Measurements from ENCODE around the gene HPS1. TPM values are rescaled to one million over a fixed set of nuclear protein-coding genes. Genes with fewer than 3 reads are reported as not detected.

HPS1 gene
- 20.0 and 30.4 TPM in 2 replicates for total RNA-seq (2014; rRNA removed; shearing (Covaris generic))
- 20.5 and 28.2 TPM in 2 replicates for polyA plus RNA-seq (2015; cell fraction: cytosol; rRNA removed)
- polyA plus RNA-seq (2015; cell fraction: nucleus; rRNA removed), result 24.8 and 33.6 TPM in 2 replicates

GRCh38 chr10:98446661-98447221 is at the start of gene HPS1:
HPS1 (minus strand) TSS chr10:98446935; CDS start chr10:98443240, 3,695 bp downstream.
- peak; percentile 71 for DNase-seq (ENCODE audit: low read depth)

GRCh38 chr10:98492763-98493162 is 46.0 kb upstream of the HPS1 start:
- DNase-seq (ENCODE audit: low read depth), result no peak

- no peak for DNase-seq (ENCODE audit: low read depth)
These were observed 43.1 kb upstream of the HPS1 start for GRCh38 chr10:98489561-98490481.

GRCh38 chr10:98488669-98489430 is 42.1 kb upstream of the HPS1 start:
- DNase-seq (ENCODE audit: low read depth), result peak; percentile 53

- DNase-seq (ENCODE audit: low read depth), result no peak
These were observed 40.9 kb upstream of the HPS1 start for GRCh38 chr10:98487649-98488048.

GRCh38 chr10:98486421-98486820 is 39.7 kb upstream of the HPS1 start:
- peak; percentile 88 for DNase-seq (ENCODE audit: low read depth)

GRCh38 chr10:98485959-98486358 is 39.2 kb upstream of the HPS1 start:
- DNase-seq (ENCODE audit: low read depth), result no peak

- no peak for DNase-seq (ENCODE audit: low read depth)
These were observed 36.9 kb upstream of the HPS1 start for GRCh38 chr10:98483658-98484057.

- DNase-seq (ENCODE audit: low read depth), result no peak
These were observed 35.4 kb upstream of the HPS1 start for GRCh38 chr10:98482096-98482495.

- DNase-seq (ENCODE audit: low read depth), result no peak
These were observed 34.7 kb upstream of the HPS1 start for GRCh38 chr10:98481404-98481945.

GRCh38 chr10:98478430-98479222 is 31.9 kb upstream of the HPS1 start:
- DNase-seq (ENCODE audit: low read depth), result peak; percentile 72

GRCh38 chr10:98477861-98478260 is 31.1 kb upstream of the HPS1 start:
- no peak for DNase-seq (ENCODE audit: low read depth)

GRCh38 chr10:98474628-98475027 is 27.9 kb upstream of the HPS1 start:
- DNase-seq (ENCODE audit: low read depth), result no peak

- DNase-seq (ENCODE audit: low read depth), result no peak
These were observed 25.5 kb upstream of the HPS1 start for GRCh38 chr10:98472196-98472595.

GRCh38 chr10:98470850-98471249 is 24.1 kb upstream of the HPS1 start:
- no peak for DNase-seq (ENCODE audit: low read depth)

- DNase-seq (ENCODE audit: low read depth), result no peak
These were observed 22.5 kb upstream of the HPS1 start for GRCh38 chr10:98469001-98469931.

GRCh38 chr10:98467506-98468318 is 21.0 kb upstream of the HPS1 start:
- peak; percentile 67 for DNase-seq (ENCODE audit: low read depth)

- no peak for DNase-seq (ENCODE audit: low read depth)
These were observed 20.2 kb upstream of the HPS1 start for GRCh38 chr10:98466861-98467505.

All from HT1080 (cell line).